IMR-90 (cell line): ENCODE data around the gene CCDC102A. TPM values are rescaled to one million over a fixed set of nuclear protein-coding genes. Genes with fewer than 3 reads are reported as not detected.

ENCODE experiments used
- ATAC-seq: fragments of 200-7000 bp; cut with Tn5 transposase; 2 replicates; pipeline ENCODE4 v1.9.1; 2020; ENCODE audit warnings: low read depth, mild to moderate bottlenecking, moderate library complexity
- BruUV-seq: library from RNA; stranded (reverse); fragments of 400-500 nt; replicated peaks from 2 replicates; lab custom pipeline; 2021; lab: Mats Ljungman, UMichigan
- CTCF ChIA-PET: fragments of 300-600 bp; formaldehyde crosslinking; extraction: SDS; loops from one replicate; lab custom pipeline; 2021; ENCODE audit warnings: antibody characterized with exemption; lab: Yijun Ruan, JAX
- POLR2A ChIA-PET: fragments of 300-600 bp; sonication (Branson Sonifier 250); formaldehyde crosslinking; loops from one replicate; lab custom pipeline; 2022; ENCODE audit warnings: antibody characterized with exemption; ENCODE audit not compliant: unreplicated experiment; lab: Charles Lee
- DNase-seq: peaks from one replicate; pipeline ENCODE4 v3.0.0; 2013
- H2AFZ ChIP-seq: replicated peaks from 2 replicates; pipeline ENCODE3; 2013; ENCODE audit warnings: low read length, mild to moderate bottlenecking; ENCODE audit not compliant: poor library complexity
- H2AK5ac ChIP-seq: 2 replicates; pipeline ENCODE4 v1.6.1; 2013; ENCODE audit warnings: low read depth, low read length, inconsistent platforms
- H2AK9ac ChIP-seq: replicated peaks from 2 replicates; pipeline ENCODE3; 2013; ENCODE audit warnings: mild to moderate bottlenecking, low read depth, low read length, moderate library complexity; ENCODE audit not compliant: poor library complexity
- H2BK120ac ChIP-seq: 2 replicates; pipeline ENCODE4 v1.6.1; 2013; ENCODE audit warnings: low read depth, low read length, inconsistent platforms
- H2BK15ac ChIP-seq: 3 replicates; pipeline ENCODE4 v1.6.1; 2013; ENCODE audit warnings: low read depth, low read length, inconsistent platforms
- H2BK20ac ChIP-seq: 2 replicates; pipeline ENCODE4 v1.6.1; 2013; ENCODE audit warnings: low read depth, mild to moderate bottlenecking, inconsistent platforms, low read length, moderate library complexity
- H2BK5ac ChIP-seq: 2 replicates; pipeline ENCODE4 v1.6.1; 2013; ENCODE audit warnings: mild to moderate bottlenecking, low read depth, low read length, inconsistent platforms; ENCODE audit not compliant: poor library complexity, severe bottlenecking
- H3K14ac ChIP-seq: replicated peaks from 2 replicates; pipeline ENCODE4 v1.6.1; 2013; ENCODE audit warnings: low read depth, low read length, inconsistent platforms
- H3K18ac ChIP-seq: 2 replicates; pipeline ENCODE4 v1.6.1; 2013; ENCODE audit warnings: low read depth, low read length, control low read depth
- H3K23ac ChIP-seq: 2 replicates; pipeline ENCODE4 v1.6.1; 2013; ENCODE audit warnings: low read depth, low read length, inconsistent platforms
- H3K27ac ChIP-seq: 2 replicates; pipeline ENCODE4 v1.5.1; 2013; ENCODE audit warnings: mild to moderate bottlenecking, control low read depth, low read length; ENCODE audit not compliant: insufficient read depth
- H3K27me3 ChIP-seq: 2 replicates; pipeline ENCODE4 v1.6.1; 2013; ENCODE audit warnings: low read length; ENCODE audit not compliant: control insufficient read depth, insufficient read depth
- H3K36me3 ChIP-seq: 2 replicates; pipeline ENCODE4 v1.6.1; 2013; ENCODE audit warnings: low read length, mixed read lengths; ENCODE audit not compliant: control insufficient read depth, insufficient read depth
- H3K4ac ChIP-seq: 2 replicates; pipeline ENCODE4 v1.6.1; 2013; ENCODE audit warnings: low read depth, low read length, inconsistent platforms
- H3K4me1 ChIP-seq: 2 replicates; pipeline ENCODE4 v1.6.1; 2013; ENCODE audit warnings: low read length, mixed read lengths; ENCODE audit not compliant: control insufficient read depth, insufficient read depth
- H3K4me2 ChIP-seq: 2 replicates; pipeline ENCODE4 v1.6.1; 2013; ENCODE audit warnings: low read depth, mild to moderate bottlenecking, control low read depth, low read length, moderate library complexity
- H3K4me3 ChIP-seq: 2 replicates; pipeline ENCODE4 v1.5.1; 2013; ENCODE audit warnings: low read depth, mild to moderate bottlenecking, control low read depth, low read length, moderate library complexity; ENCODE audit not compliant: insufficient read depth
- H3K56ac ChIP-seq: 2 replicates; pipeline ENCODE4 v1.6.1; 2013; ENCODE audit warnings: low read length, inconsistent platforms; ENCODE audit not compliant: insufficient read depth; ENCODE audit errors: extremely low read depth
- H3K79me1 ChIP-seq, 2 experiments: 2 replicates each; pipeline ENCODE4 v1.6.1; 2013; ENCODE audit warnings: low read length in 2 of 2, inconsistent platforms in 1 of 2, low read depth in 1 of 2
- H3K9ac ChIP-seq: 2 replicates; pipeline ENCODE4 v1.6.1; 2013; ENCODE audit warnings: low read depth, low read length, control low read depth
- H3K9me1 ChIP-seq: 2 replicates; pipeline ENCODE4 v1.6.1; 2013; ENCODE audit warnings: low read length, inconsistent platforms; ENCODE audit not compliant: insufficient read depth
- H3K9me3 ChIP-seq: 2 replicates; pipeline ENCODE4 v1.6.1; 2013; ENCODE audit warnings: low read length; ENCODE audit not compliant: control insufficient read depth, insufficient read depth
- H4K20me1 ChIP-seq: 2 replicates; pipeline ENCODE4 v1.6.1; 2013; ENCODE audit warnings: low read length, inconsistent platforms; ENCODE audit not compliant: insufficient read depth
- H4K5ac ChIP-seq: 2 replicates; pipeline ENCODE4 v1.6.1; 2013; ENCODE audit warnings: mild to moderate bottlenecking, low read depth, low read length, control low read depth
- H4K8ac ChIP-seq, 2 experiments: 2 replicates each; pipeline ENCODE4 v1.6.1; 2013; ENCODE audit warnings: low read depth in 2 of 2, low read length in 2 of 2, control low read depth in 1 of 2, inconsistent platforms in 1 of 2
- H4K91ac ChIP-seq: 2 replicates; pipeline ENCODE4 v1.6.1; 2013; ENCODE audit warnings: low read depth, low read length, inconsistent platforms; ENCODE audit not compliant: insufficient read depth
- CEBPB ChIP-seq: IDR thresholded peaks from 2 replicates; pipeline ENCODE4 v1.6.1; 2012; ENCODE audit warnings: low read depth, low read length, improper control_type of control experiment
- FOS ChIP-seq: fragments of 150-350 bp; IDR thresholded peaks from 2 replicates; pipeline ENCODE4 v1.6.1; 2016; ENCODE audit warnings: low read depth, low read length
- NFE2L2 ChIP-seq: fragments of 150-350 bp; IDR thresholded peaks from 2 replicates; pipeline ENCODE4 v1.6.1; 2016; ENCODE audit warnings: low read depth, mild to moderate bottlenecking, low read length
- POLR2A ChIP-seq: IDR thresholded peaks from 2 replicates; pipeline ENCODE4 v1.6.1; 2012; ENCODE audit warnings: mild to moderate bottlenecking, low read depth, low read length
- RCOR1 ChIP-seq: IDR thresholded peaks from 2 replicates; pipeline ENCODE4 v1.6.1; 2012; ENCODE audit warnings: mild to moderate bottlenecking, low read length, improper control_type of control experiment; ENCODE audit not compliant: insufficient replicate concordance
- WGBS, 2 experiments: methylation state at CpG; one replicate each; pipeline versions ENCODE4 v1.1.5 to v1.1.7; 2013; ENCODE audit warnings: missing lambda C conversion rate in 2 of 2; ENCODE audit not compliant: insufficient read length in 1 of 2; ENCODE audit errors: extremely low coverage in 2 of 2; 5-methylcytosine and 5-hydroxymethylcytosine counted together
- dilution Hi-C: fragments of 300-500 bp; cut with HindIII; formaldehyde crosslinking; loops from one replicate; pipeline ENCODE4 v1.14.3; 2018; ENCODE audit warnings: low sequenced_read_pairs; ENCODE audit not compliant: unreplicated experiment
- in situ Hi-C: fragments of 300-500 bp; cut with MboI; formaldehyde crosslinking; loops from 3 replicates; pipeline ENCODE4 v1.14.3; 2019; ENCODE audit warnings: low sequenced_read_pairs, inconsistent platforms, mixed read lengths
- intact Hi-C: fragments of 100-400 bp; cut with micrococcal nuclease; formaldehyde crosslinking; loops from 2 replicates; pipeline ENCODE4 v1.10.0; 2022
- polyA plus RNA-seq, 3 experiments: library from polyadenylated mRNA; depleted of rRNA; stranded (reverse); fragments of >200 nt; gene quantifications; 2 replicates each; pipeline ENCODE4 v1.2.3, GENCODE V29; 2012; ENCODE audit warnings: low replicate concordance in 1 of 3
- total RNA-seq: library from RNA; depleted of rRNA; stranded (reverse); fragments of >200 nt; gene quantifications from 2 replicates; pipeline ENCODE4 v1.2.3, GENCODE V29; 2012
- TF ChIP-seq, protein P1 (sequence below): fragments of 150-350 bp; IDR thresholded peaks from 2 replicates; pipeline ENCODE4 v1.6.1; 2016; ENCODE audit warnings: low read depth, mild to moderate bottlenecking, low read length, moderate library complexity, borderline replicate concordance

CCDC102A gene
- total and polyA plus RNA-seq, 2 of the 4 experiments (the other 2 are of a cell fraction), result 5.4 to 8.5 TPM

DNA sequence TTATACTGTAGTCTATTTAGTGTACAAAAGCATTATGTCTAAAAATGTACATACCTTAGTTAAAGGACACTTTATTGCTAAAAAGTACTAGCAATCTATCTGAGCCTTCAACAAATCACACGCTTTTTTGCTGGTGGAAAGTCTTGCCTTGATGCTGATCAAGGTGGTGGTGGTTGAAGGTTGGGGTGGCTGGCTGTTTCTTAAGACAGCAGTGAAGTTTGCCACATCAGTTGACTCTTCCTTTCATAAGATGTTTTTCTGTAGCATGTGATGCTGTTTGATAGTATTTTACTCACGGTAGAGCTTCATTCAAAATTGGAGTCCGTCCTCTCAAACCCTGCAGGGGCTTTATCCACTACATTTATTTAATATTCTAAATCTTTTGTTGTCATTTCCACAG is 14.7 kb upstream of the CCDC102A start:
- H3K27ac ChIP-seq, result no peak overlapping the region
- no peak overlapping the region for H2AK5ac ChIP-seq
- H3K56ac ChIP-seq, result no peak overlapping the region
- in situ Hi-C loops, result no loop called here
- H3K23ac ChIP-seq, result no peak overlapping the region
- H3K4me2 ChIP-seq, result no peak overlapping the region
- H3K9ac ChIP-seq, result no peak overlapping the region
- no peak overlapping the region for H2BK15ac ChIP-seq
- intact Hi-C loops, result no loop called here
- ATAC-seq, result no peak
- H3K18ac ChIP-seq, result no peak overlapping the region
- H3K27me3 ChIP-seq, result peaks cover 9% of the 10 kb centered on the region
- H3K4me1 ChIP-seq, result no peaks in the 10 kb centered on the region
- H4K5ac ChIP-seq, result no peak overlapping the region
- no peak overlapping the region for H2BK120ac ChIP-seq
- H4K8ac ChIP-seq, result no peak overlapping the region
- ChIA-PET POLR2A (no interaction called here), CTCF (no interaction called here)
- peaks cover 2% of the 10 kb centered on the region; the same call in 1 of the 2 replicates for H3K9me3 ChIP-seq
- no peak overlapping the region for H2BK5ac ChIP-seq
- no peak for TF ChIP-seq POLR2A
- no peak for TF ChIP-seq CEBPB
- TF ChIP-seq RCOR1, result no peak
- TF ChIP-seq FOS, result no peak
- no peak for TF ChIP-seq NFE2L2
- TF ChIP-seq, protein P1, sequence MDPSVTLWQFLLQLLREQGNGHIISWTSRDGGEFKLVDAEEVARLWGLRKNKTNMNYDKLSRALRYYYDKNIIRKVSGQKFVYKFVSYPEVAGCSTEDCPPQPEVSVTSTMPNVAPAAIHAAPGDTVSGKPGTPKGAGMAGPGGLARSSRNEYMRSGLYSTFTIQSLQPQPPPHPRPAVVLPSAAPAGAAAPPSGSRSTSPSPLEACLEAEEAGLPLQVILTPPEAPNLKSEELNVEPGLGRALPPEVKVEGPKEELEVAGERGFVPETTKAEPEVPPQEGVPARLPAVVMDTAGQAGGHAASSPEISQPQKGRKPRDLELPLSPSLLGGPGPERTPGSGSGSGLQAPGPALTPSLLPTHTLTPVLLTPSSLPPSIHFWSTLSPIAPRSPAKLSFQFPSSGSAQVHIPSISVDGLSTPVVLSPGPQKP, result no peak
- no peak overlapping the region for H3K14ac ChIP-seq
- no peak overlapping the region for H2AK9ac ChIP-seq
- H4K91ac ChIP-seq, result no peak overlapping the region
- H2AFZ ChIP-seq, result no peak overlapping the region
- H4K20me1 ChIP-seq, result no peaks in the 10 kb centered on the region
- no peak overlapping the region for H2BK20ac ChIP-seq
- dilution Hi-C loops, result no loop called here
- H3K4ac ChIP-seq, result no peak overlapping the region
- no peaks in the 10 kb centered on the region for H3K36me3 ChIP-seq
- no peak for DNase-seq
- H3K9me1 ChIP-seq, result no peaks in the 10 kb centered on the region
- H3K4me3 ChIP-seq, result no peak overlapping the region
- no CpG with 5 or more reads among the region's 3 CpGs for WGBS, 2 experiments
- no peaks in the 10 kb centered on the region for H3K79me1 ChIP-seq
- no TSS peak for BruUV-seq
